Nasal cavity respiratory epithelium epithelial cell of viscerocranial mucosa (primary cell): ENCODE data around the gene OIT3. TPM values are rescaled to one million over a fixed set of nuclear protein-coding genes. Genes with fewer than 3 reads are reported as not detected.

Experiments
- total RNA-seq: library from RNA; depleted of rRNA; stranded (reverse); fragments of >200 nt; gene quantifications from 2 replicates; pipeline ENCODE4 v1.2.3, GENCODE V29; 2014

OIT3 gene
- total RNA-seq: 0.14 TPM in 1 of 2 replicates, not detected in the other

GRCh38 chr10:72893136-72893798 is at the start of gene OIT3:
Gene OIT3, plus strand, starts transcription at chr10:72893739. Its CDS starts 60 bp downstream, at chr10:72893799.

GRCh38 chr10:72954596-72955554 is 61.3 kb downstream of the OIT3 start, which contains the start of gene PLA2G12B:
Gene PLA2G12B, minus strand, starts transcription at chr10:72954806. Its CDS starts 121 bp downstream, at chr10:72954685.

Other genes starting within 250 kb of the OIT3 start
- gene MCU, start 201.6 kb upstream of the OIT3 start, total RNA-seq: 33.1 and 43.4 TPM in 2 replicates
- gene PLA2G12B, start 61.1 kb downstream of the OIT3 start, total RNA-seq: not detected in 2 replicates
- gene P4HA1, start 203.1 kb downstream of the OIT3 start, total RNA-seq: 57.4 and 234 TPM in 2 replicates
- gene NUDT13, start 216.7 kb downstream of the OIT3 start, total RNA-seq: 0.34 and 1.3 TPM in 2 replicates